CD14-positive monocyte (primary cell): ENCODE measurements around the gene ASB1. TPM values are rescaled to one million over a fixed set of nuclear protein-coding genes. Genes with fewer than 3 reads are reported as not detected.

Experiments
- DNase-seq, 3 donors: peaks; one replicate each; pipeline ENCODE4 v3.0.0-alpha.2; 2011 to 2022
- H2AFZ ChIP-seq: 2 replicates; pipeline ENCODE4 v1.6.0; 2012; ENCODE audit warnings: mild to moderate bottlenecking, low read depth, low read length, inconsistent platforms; ENCODE audit not compliant: insufficient read depth, poor library complexity, severe bottlenecking
- H3K27ac ChIP-seq, 2 donors: 1 replicate in 1 of 2; 2 replicates in 1 of 2; pipeline ENCODE4 v1.5.1; 2012 to 2013; ENCODE audit warnings: low read length in 2 of 2, control low read depth in 1 of 2, inconsistent platforms in 1 of 2, low read depth in 1 of 2, mild to moderate bottlenecking in 1 of 2
- H3K27me3 ChIP-seq, 2 donors: one replicate each; pipeline versions ENCODE4 v1.6.0 to v1.6.1; 2011 to 2013; ENCODE audit warnings: low read length in 2 of 2; ENCODE audit not compliant: control insufficient read depth in 2 of 2, insufficient read depth in 2 of 2
- H3K36me3 ChIP-seq, 2 donors: replicated peaks in 1 of 2; 1 replicate in 1 of 2; 2 replicates in 1 of 2; pipeline versions ENCODE4 v1.5.1 to v1.6.1; 2012 to 2013; ENCODE audit warnings: low read length in 2 of 2, control low read depth in 1 of 2, inconsistent platforms in 1 of 2, mild to moderate bottlenecking in 1 of 2; ENCODE audit not compliant: insufficient read depth in 2 of 2, control insufficient read depth in 1 of 2
- H3K4me1 ChIP-seq, 2 donors: 1 replicate in 1 of 2; 2 replicates in 1 of 2; pipeline versions ENCODE4 v1.5.1 to v1.6.1; 2012 to 2013; ENCODE audit warnings: low read length in 2 of 2, control low read depth in 1 of 2, inconsistent platforms in 1 of 2, mild to moderate bottlenecking in 1 of 2, moderate library complexity in 1 of 2; ENCODE audit not compliant: insufficient read depth in 2 of 2, control insufficient read depth in 1 of 2
- H3K4me2 ChIP-seq: replicated peaks from 2 replicates; pipeline ENCODE3; 2012; ENCODE audit warnings: low read length, moderate library complexity, mild to moderate bottlenecking; ENCODE audit not compliant: poor library complexity, severe bottlenecking; ENCODE audit errors: extremely low read depth
- H3K4me3 ChIP-seq, 3 experiments: fragments of 200-600 bp in 1 of 3; sonication (generic) in 1 of 3; replicated peaks in 1 of 3; 1 replicate in 2 of 3; 2 replicates in 1 of 3; pipeline ENCODE4 v1.5.1; 2011 to 2013; ENCODE audit warnings: low read length in 3 of 3, mild to moderate bottlenecking in 3 of 3, control low read depth in 2 of 3, low read depth in 2 of 3, inconsistent platforms in 1 of 3, moderate library complexity in 1 of 3
- H3K79me2 ChIP-seq: 2 replicates; pipeline ENCODE4 v1.6.0; 2012; ENCODE audit warnings: mild to moderate bottlenecking, control low read depth, inconsistent platforms, low read length, moderate library complexity; ENCODE audit not compliant: insufficient read depth
- H3K9ac ChIP-seq: 2 replicates; pipeline ENCODE4 v1.6.0; 2017; ENCODE audit warnings: low read length, mild to moderate bottlenecking; ENCODE audit not compliant: insufficient read depth, poor library complexity, severe bottlenecking
- H3K9me3 ChIP-seq, 2 donors: replicated peaks in 1 of 2; 1 replicate in 1 of 2; 2 replicates in 1 of 2; pipeline versions ENCODE4 v1.5.1 to v1.6.1; 2012 to 2013; ENCODE audit warnings: low read length in 2 of 2, control low read depth in 1 of 2; ENCODE audit not compliant: control insufficient read depth in 1 of 2, insufficient read depth in 1 of 2
- H4K20me1 ChIP-seq: 2 replicates; pipeline ENCODE4 v1.6.0; 2012; ENCODE audit warnings: mild to moderate bottlenecking, low read length, control low read depth, moderate library complexity; ENCODE audit not compliant: insufficient read depth
- H3K27ac Mint-ChIP-seq, 7 donors: one replicate each; pipeline ENCODE4 v1.8.0; 2020; ENCODE audit warnings: mild to moderate bottlenecking in 7 of 7, mixed read lengths in 7 of 7, moderate library complexity in 6 of 7, inconsistent platforms in 2 of 7
- H3K27me3 Mint-ChIP-seq, 3 donors: one replicate each; pipeline ENCODE4 v1.8.0; 2021 to 2022; ENCODE audit warnings: low read depth in 3 of 3, mild to moderate bottlenecking in 3 of 3, mixed read lengths in 3 of 3, moderate library complexity in 3 of 3, inconsistent platforms in 1 of 3
- H3K36me3 Mint-ChIP-seq, 2 donors: one replicate each; pipeline ENCODE4 v1.8.0; 2020; ENCODE audit warnings: mixed read lengths in 2 of 2, inconsistent platforms in 1 of 2, mild to moderate bottlenecking in 1 of 2
- H3K4me1 Mint-ChIP-seq: one replicate; pipeline ENCODE4 v1.8.0; 2020; ENCODE audit warnings: mild to moderate bottlenecking, mixed read lengths
- H3K4me3 Mint-ChIP-seq, 2 donors: one replicate each; pipeline ENCODE4 v1.8.0; 2020; ENCODE audit warnings: mild to moderate bottlenecking in 2 of 2, mixed read lengths in 2 of 2, moderate library complexity in 1 of 2
- H3K9me3 Mint-ChIP-seq, 7 donors: one replicate each; pipeline ENCODE4 v1.8.0; 2020 to 2022; ENCODE audit warnings: mixed read lengths in 7 of 7, mild to moderate bottlenecking in 6 of 7, moderate library complexity in 6 of 7, inconsistent platforms in 2 of 7
- CTCF ChIP-seq: fragments of 200-600 bp; IDR thresholded peaks from one replicate; pipeline ENCODE4 v1.8.0; 2022; ENCODE audit warnings: antibody characterized with exemption, mild to moderate bottlenecking
- WGBS: methylation state at CpG from one replicate; pipeline ENCODE4 v1.1.5; 2013; ENCODE audit warnings: missing lambda C conversion rate; ENCODE audit not compliant: insufficient coverage; 5-methylcytosine and 5-hydroxymethylcytosine counted together
- intact Hi-C, 2 donors: fragments of 100-400 bp; cut with micrococcal nuclease; formaldehyde crosslinking; loops; one replicate each; pipeline versions ENCODE4 v1.15.0 to v1.15.1; 2023
- polyA plus RNA-seq, 3 donors: library from polyadenylated mRNA; depleted of rRNA in 1 of 3; unstranded in 2 of 3; stranded (reverse) in 1 of 3; fragments of 300-500 nt in 2 of 3; fragments of >200 nt in 1 of 3; fragmentation: Illumina TruSeq in 2 of 3; gene quantifications; 1 replicate in 2 of 3; 2 replicates in 1 of 3; pipeline ENCODE4 v1.2.3, GENCODE V29; 2012 to 2021

The ASB1 gene
- polyA plus RNA-seq, 3 donors = 15.1 to 22.0 (median 16.0) TPM

- H3K4me2 ChIP-seq = no peak overlapping the region
- no peak for TF ChIP-seq CTCF
- H3K4me3 ChIP-seq = no peak overlapping the region
- Mint-ChIP-seq H3K9me3 (peaks cover 45 to 73% (median 63%) of the 10 kb centered on the region in 7 donors), H3K27me3 (peaks cover 0 to 7% (median 2%) of the 10 kb centered on the region in 3 donors), H3K4me3 (no peak overlapping the region), H3K27ac (no peak overlapping the region), H3K36me3 (no peaks in the 10 kb centered on the region), H3K4me1 (no peaks in the 10 kb centered on the region)
- H3K27me3 ChIP-seq = no peaks in the 10 kb centered on the region
- H3K79me2 ChIP-seq = no peaks in the 10 kb centered on the region
- H3K27ac ChIP-seq = no peak overlapping the region
- H3K36me3 ChIP-seq = no peaks in the 10 kb centered on the region
- intact Hi-C loops = no loop called here
- no peaks in the 10 kb centered on the region for H4K20me1 ChIP-seq
- no peak overlapping the region for H2AFZ ChIP-seq
- H3K9me3 ChIP-seq = peaks cover 43 to 47% of the 10 kb centered on the region in 2 donors
- no peaks in the 10 kb centered on the region for H3K4me1 ChIP-seq
- no peak for DNase-seq
- WGBS = no CpG with 5 or more reads among the region's 1 CpG
- H3K9ac ChIP-seq = no peak overlapping the region
Observed at GRCh38 chr2:238475566-238475965, 48.8 kb downstream of the ASB1 start.

GRCh38 chr2:238476258-238476657 is 49.5 kb downstream of the ASB1 start:
- Mint-ChIP-seq H3K4me3 (no peak overlapping the region), H3K4me1 (no peaks in the 10 kb centered on the region), H3K9me3 (peaks cover 45 to 76% (median 63%) of the 10 kb centered on the region in 7 donors), H3K27me3 (peaks cover 0 to 7% (median 2%) of the 10 kb centered on the region in 3 donors), H3K27ac (no peak overlapping the region), H3K36me3 (no peaks in the 10 kb centered on the region)
- Histone ChIP-seq H3K4me3 (no peak overlapping the region), H2AFZ (no peak overlapping the region), H3K4me1 (no peaks in the 10 kb centered on the region), H3K4me2 (no peak overlapping the region), H3K27me3 (no peaks in the 10 kb centered on the region), H3K36me3 (no peaks in the 10 kb centered on the region), H3K9me3 (peaks cover 45 to 51% of the 10 kb centered on the region in 2 donors), H4K20me1 (no peaks in the 10 kb centered on the region), H3K79me2 (no peaks in the 10 kb centered on the region), H3K9ac (no peak overlapping the region), H3K27ac (no peak overlapping the region)
- WGBS = 90% methylated on average over 5 of the region's 5 CpGs
- intact Hi-C loops = no loop called here
- no peak for TF ChIP-seq CTCF
- DNase-seq = no peak
